ENCODE measurements around the gene GMDS.
"Not testable (repeated sequence)": the region's sequence is repeated elsewhere in the genome, so short reads cannot be mapped to it uniquely, and the experiment has no call there.

GMDS gene

GRCh38 chr6:1698527-1698926 is 546.9 kb downstream of the GMDS start:
- DNase-seq = no peak

- DNase-seq = no peak
Measured at GRCh38 chr6:1697688-1698351, 547.6 kb downstream of the GMDS start.

DNA sequence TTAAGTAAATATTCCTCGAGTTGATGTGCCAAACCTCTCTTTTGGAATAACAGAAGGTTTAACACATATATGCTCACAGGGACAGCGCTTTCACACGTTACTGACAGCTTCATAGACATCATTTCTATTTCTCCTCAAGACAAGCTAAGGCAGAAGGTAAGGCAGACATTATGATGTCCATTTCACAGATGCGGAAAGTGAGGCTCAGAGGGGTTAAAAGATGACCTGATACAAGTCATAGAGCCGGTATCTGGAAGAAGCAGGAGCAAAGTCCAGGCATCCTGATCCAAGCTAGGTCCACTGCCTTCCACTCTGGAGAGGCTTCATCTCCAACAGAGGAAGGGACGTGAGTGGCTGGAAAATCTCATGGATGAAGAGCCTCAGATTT is 548.9 kb downstream of the GMDS start:
- no peak for DNase-seq

DNA sequence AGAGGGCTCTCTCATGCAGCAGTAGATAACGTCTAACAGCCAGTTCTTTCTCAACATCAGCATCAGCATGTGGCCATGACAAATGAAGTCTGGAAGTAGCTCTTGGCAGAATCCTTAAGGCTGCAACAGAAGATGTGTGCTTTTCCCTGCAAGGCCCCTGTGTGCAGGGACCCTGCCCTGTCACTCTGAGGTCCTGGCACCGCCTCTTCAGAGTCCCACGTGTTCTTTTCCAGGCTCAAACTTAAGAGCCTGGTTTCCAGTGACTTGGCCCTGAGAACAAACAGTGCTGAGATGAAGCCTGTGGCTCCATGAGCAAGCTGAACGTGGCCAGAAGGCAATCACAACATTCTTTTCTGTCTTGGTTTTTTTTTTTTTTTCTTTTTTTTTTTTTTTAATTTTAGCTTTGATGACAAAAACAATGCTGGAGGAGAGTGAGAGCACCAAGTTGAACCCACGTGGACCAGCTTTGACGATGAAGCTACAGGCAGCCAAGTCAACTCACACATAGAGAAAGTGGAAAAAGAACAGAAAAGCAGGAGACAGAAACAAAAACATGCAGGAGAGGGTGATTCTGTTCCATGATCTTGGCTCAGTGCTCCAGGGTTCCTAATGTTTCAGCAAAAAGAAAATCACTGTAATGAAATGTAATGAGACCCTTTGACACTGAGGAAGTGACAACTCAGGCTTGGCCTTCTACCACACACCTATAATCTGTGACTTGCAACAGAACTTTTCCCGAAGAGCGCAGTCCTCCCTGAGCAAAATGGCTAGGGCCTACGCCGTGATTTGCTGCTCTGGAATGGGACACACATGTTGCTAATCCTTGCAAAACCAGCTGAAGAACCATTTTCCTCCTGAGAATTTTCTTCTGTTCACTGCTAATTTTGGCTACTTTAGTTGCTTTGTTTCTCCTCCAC is 549.6 kb downstream of the GMDS start:
- DNase-seq = no peak

GRCh38 chr6:1691828-1692227 is 553.6 kb downstream of the GMDS start:
- DNase-seq = not testable (repeated sequence)

GRCh38 chr6:1690656-1691055 is 554.7 kb downstream of the GMDS start:
- DNase-seq = not testable (repeated sequence)

GRCh38 chr6:1689141-1689540 is 556.3 kb downstream of the GMDS start:
- no peak for DNase-seq

GRCh38 chr6:1688396-1688795 is 557.0 kb downstream of the GMDS start:
- DNase-seq = no peak

- no peak for DNase-seq
Measured at GRCh38 chr6:1687402-1687801, 558.0 kb downstream of the GMDS start.

- no peak for DNase-seq
Measured at GRCh38 chr6:1686117-1687098, 559.0 kb downstream of the GMDS start.

- DNase-seq = no peak
Measured at GRCh38 chr6:1679688-1680068, 565.7 kb downstream of the GMDS start.

- DNase-seq = no peak
Measured at GRCh38 chr6:1679031-1679687, 566.2 kb downstream of the GMDS start.

DNA sequence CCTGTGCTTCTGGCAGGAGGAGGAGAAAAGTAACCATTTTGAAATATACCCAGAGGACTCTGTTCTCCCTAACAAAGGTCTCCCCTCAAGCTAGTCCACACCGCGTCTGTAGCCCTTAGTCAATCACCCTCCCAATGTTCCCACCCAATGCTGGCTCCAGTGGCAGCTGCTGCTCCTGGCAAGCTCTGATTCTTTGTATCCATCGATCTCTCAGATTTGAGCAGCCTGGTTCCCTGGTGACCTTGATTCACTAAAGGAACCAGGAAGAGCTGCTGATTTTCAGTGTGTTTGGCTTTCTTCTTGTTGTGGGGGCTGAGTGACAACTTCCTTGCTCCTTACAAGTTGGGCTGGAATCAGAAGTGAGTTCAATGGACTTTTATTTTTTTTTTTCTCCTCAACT is 567.2 kb downstream of the GMDS start:
- DNase-seq = no peak

GRCh38 chr6:1672379-1672778 is 573.0 kb downstream of the GMDS start:
- DNase-seq = no peak

DNA sequence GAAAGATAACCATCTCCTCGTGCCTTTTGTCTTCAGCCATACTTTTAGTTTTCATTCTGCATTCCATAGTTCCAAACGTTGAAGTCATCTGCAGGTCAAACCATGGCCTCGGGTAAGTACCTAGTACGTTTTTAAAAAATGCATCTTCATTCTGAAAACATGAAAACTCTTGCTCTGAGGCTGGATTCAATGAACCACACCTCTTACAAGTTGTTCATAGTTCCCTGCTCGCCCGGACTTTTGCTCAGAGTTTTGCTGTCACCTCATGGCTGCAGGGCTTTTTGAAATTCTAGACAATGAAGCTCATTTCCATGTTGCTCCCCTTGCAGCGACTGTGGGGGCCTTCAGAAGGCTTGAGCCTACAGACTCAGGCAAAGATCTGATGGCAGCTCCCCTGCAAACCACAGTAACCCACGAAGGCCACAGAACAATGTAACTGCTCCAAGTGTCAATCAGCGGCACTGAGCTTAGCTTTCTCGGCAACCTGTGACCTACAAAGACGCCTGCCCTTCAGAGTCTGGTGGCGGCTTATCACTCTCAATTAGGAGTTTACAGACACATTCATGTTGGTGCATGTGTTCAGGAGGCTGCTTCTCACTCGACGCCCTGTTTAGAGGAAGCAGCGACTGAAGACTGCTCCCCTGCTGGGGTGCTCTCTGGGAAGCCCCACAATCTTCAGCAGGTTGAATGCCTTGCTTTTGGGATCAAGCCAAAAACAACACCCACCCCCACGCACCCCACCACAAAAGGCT is 574.5 kb downstream of the GMDS start:
- no peak for DNase-seq

- DNase-seq = no peak
Measured at GRCh38 chr6:1669996-1670395, 575.4 kb downstream of the GMDS start.

GRCh38 chr6:1668456-1668855 is 576.9 kb downstream of the GMDS start:
- not testable (repeated sequence) for DNase-seq

DNA sequence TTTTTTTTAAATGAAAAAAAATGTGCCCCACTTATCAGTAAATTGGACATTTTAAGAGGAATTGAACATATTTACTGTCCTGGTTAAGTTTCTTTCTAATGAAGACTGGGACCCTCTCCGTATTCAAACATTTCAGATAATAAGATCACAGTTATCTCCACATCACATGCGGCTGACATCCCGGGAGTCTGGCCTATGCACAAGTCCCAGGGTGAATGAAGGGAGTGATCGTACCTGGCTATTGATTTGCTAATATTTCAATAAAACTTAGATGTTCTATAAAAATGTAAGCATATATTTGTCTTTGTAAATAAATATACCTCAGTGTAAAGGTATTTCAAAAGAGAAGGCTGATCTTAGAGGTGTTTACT is 577.6 kb downstream of the GMDS start:
- DNase-seq = no peak

DNA sequence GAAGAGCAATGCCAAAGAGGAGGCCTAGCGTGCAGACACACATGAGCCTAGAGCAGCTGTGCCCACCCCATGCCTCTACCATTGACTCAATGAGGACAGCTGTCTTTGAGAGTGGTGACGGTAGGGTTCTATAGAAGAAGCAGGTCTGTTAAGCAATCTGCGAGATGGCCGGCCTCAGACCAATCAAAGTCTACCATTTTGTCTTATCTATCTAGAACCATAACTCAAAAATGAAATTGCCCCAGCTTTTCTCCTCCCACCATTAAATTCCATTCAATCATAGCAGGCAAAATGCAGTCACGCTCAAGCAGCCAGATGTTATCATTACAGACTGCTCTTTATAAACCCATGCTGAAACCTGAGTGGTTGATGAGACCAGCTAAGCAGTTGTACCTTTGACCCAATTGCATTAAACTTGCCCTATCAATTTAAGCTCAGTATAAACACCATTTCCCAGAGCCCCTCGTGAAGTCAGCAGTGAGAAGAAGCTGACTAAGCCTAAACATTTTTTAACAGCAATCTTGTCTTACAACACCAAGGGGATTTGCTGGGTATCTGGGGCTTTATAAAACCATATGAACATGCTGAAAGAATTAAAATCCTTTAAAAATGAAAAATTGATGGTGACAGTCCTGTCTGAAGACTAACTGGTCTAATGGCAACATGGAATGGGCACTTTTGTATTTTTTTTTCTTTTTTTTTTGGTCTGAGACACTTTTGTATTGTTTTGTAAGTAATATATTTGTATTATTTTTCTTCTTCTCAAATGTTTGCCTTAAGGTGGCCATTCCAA is 578.2 kb downstream of the GMDS start:
- DNase-seq = no peak

GRCh38 chr6:1665214-1665613 is 580.2 kb downstream of the GMDS start:
- no peak for DNase-seq

- DNase-seq = no peak
Measured at GRCh38 chr6:1664329-1664728, 581.1 kb downstream of the GMDS start.

Data from activated T-cell treated with anti-CD3 and anti-CD28 coated beads, Interleukin-2, amount 50 U/mL, for 48 hours (primary cell).